OCI-LY3 (cell line): ENCODE results near the gene AKAP1.

Source experiments
- CTCF ChIP-seq: fragments of 200-600, 300-600 bp; sonication (generic); IDR thresholded peaks from 2 replicates; pipeline ENCODE4 v1.5.1; 2014; ENCODE audit warnings: antibody characterized with exemption, low read length, low read depth
- EZH2phosphoT487 ChIP-seq: fragments of 200-600 bp; shearing (Covaris generic); IDR thresholded peaks from 2 replicates; pipeline ENCODE4 v1.6.1; 2018; ENCODE audit warnings: antibody characterized with exemption, mixed run types, low read depth

GRCh38 chr17:57113656-57114055 is 28.6 kb downstream of the AKAP1 start:
- TF ChIP-seq CTCF (no peak), EZH2phosphoT487 (no peak)
